ENCODE measurements around the gene B4GALT5.
"Not testable (repeated sequence)": the region's sequence is repeated elsewhere in the genome, so short reads cannot be mapped to it uniquely, and the experiment has no call there.

DNA sequence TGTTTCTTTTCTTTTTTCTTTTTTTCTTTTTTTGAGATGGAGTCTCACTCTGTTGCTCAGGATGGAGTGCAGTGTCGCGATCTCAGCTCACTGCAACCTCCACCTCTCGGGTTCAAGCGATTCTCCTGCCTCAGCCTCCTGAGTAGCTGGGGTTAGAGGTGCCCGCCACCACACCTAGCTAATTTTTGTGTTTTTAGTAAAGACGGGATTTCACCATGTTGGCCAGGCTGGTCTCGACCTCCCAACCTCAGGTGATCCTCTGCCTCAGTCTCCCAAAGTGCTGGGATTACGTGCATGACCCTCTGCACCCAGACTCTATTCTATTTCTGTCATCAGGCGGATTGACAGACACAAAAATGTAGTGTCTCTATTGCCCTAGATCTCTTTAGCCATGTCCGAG lies 88.7 kb downstream of the B4GALT5 start:
- TF ChIP-seq, protein P1, sequence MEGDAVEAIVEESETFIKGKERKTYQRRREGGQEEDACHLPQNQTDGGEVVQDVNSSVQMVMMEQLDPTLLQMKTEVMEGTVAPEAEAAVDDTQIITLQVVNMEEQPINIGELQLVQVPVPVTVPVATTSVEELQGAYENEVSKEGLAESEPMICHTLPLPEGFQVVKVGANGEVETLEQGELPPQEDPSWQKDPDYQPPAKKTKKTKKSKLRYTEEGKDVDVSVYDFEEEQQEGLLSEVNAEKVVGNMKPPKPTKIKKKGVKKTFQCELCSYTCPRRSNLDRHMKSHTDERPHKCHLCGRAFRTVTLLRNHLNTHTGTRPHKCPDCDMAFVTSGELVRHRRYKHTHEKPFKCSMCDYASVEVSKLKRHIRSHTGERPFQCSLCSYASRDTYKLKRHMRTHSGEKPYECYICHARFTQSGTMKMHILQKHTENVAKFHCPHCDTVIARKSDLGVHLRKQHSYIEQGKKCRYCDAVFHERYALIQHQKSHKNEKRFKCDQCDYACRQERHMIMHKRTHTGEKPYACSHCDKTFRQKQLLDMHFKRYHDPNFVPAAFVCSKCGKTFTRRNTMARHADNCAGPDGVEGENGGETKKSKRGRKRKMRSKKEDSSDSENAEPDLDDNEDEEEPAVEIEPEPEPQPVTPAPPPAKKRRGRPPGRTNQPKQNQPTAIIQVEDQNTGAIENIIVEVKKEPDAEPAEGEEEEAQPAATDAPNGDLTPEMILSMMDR (conservative IDR thresholded peaks at IDR 0.05 in 1 of 2, IDR thresholded peaks at IDR 0.05 in 1 of 2; ENCODE audit: low read depth in 1 of 2, low read length in 2 of 2): not testable (repeated sequence)
- TF ChIP-seq EZH2 (IDR thresholded peaks at IDR 0.05; ENCODE audit: low read length, missing control alignments): not testable (repeated sequence)

Data from fibroblast of lung (primary cell).